Left ventricle myocardium inferior (tissue), 1 donor: ENCODE results near the gene MEDAG. TPM values are rescaled to one million over a fixed set of nuclear protein-coding genes. Genes with fewer than 3 reads are reported as not detected.

Source experiments
- DNase-seq: peaks from one replicate; pipeline ENCODE4 v3.0.0-alpha.2; 2020
- H3K27ac ChIP-seq: fragments of 200-600 bp; replicated peaks from 2 replicates; pipeline ENCODE4 v1.8.0; 2021
- H3K27me3 ChIP-seq: fragments of 200-600 bp; 2 replicates; pipeline ENCODE4 v1.8.0; 2021; ENCODE audit warnings: low read depth
- H3K36me3 ChIP-seq: fragments of 200-600 bp; 2 replicates; pipeline ENCODE4 v1.8.0; 2021
- H3K4me1 ChIP-seq: fragments of 200-600 bp; 2 replicates; pipeline ENCODE4 v1.8.0; 2021
- H3K4me3 ChIP-seq: fragments of 200-600 bp; 2 replicates; pipeline ENCODE4 v1.8.0; 2021; ENCODE audit warnings: mild to moderate bottlenecking, moderate library complexity
- H3K9me3 ChIP-seq: fragments of 200-600 bp; replicated peaks from 2 replicates; pipeline ENCODE4 v1.8.0; 2021
- intact Hi-C: fragments of 100-400 bp; cut with micrococcal nuclease; formaldehyde crosslinking; loops from one replicate; pipeline ENCODE4 v1.11.0; 2022
- total RNA-seq: library from RNA; stranded (reverse); fragmentation: NEBNext Ultra II Directional; extraction: Animal tissue kit (Norgen Biotek cat#: 25700); gene quantifications from one replicate; pipeline ENCODE4 v1.2.1, GENCODE V29; 2021
- TF ChIP-seq, protein P1 (sequence below): fragments of 200-600 bp; IDR thresholded peaks from 2 replicates; pipeline ENCODE4 v1.8.0; 2021; ENCODE audit warnings: antibody characterized with exemption, mild to moderate bottlenecking, borderline replicate concordance
- donor health status: DM: no; HTN: yes; CAD: no; lungs with severe emphysema.

The MEDAG gene
- total RNA-seq, 1 donor from 2014 or later, result 5.9 TPM

DNA sequence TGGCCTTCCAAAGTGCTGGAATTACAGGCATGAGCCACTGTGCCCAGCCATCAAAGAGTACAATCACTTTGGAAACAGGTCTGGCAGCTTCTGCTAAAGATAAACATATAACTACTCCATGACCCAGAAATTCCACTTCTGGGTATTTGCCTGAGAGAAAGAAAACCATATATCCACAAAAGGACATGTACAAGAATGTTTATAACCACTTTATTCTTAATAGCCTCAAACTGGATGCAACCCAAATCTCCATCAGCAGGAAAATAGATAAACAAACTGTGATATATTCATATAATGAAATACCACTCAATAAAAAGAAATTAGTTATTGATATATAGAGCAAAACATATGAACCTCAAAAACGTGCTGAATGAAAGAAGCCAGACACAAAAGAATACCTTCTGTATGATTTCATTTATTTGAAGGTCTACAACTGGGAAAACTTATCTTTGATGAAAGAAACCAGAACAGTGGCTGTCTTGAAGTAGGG is 66.9 kb downstream of the MEDAG start:
- peaks cover 30% of the 10 kb centered on the region for H3K27me3 ChIP-seq
- TF ChIP-seq, protein P1, sequence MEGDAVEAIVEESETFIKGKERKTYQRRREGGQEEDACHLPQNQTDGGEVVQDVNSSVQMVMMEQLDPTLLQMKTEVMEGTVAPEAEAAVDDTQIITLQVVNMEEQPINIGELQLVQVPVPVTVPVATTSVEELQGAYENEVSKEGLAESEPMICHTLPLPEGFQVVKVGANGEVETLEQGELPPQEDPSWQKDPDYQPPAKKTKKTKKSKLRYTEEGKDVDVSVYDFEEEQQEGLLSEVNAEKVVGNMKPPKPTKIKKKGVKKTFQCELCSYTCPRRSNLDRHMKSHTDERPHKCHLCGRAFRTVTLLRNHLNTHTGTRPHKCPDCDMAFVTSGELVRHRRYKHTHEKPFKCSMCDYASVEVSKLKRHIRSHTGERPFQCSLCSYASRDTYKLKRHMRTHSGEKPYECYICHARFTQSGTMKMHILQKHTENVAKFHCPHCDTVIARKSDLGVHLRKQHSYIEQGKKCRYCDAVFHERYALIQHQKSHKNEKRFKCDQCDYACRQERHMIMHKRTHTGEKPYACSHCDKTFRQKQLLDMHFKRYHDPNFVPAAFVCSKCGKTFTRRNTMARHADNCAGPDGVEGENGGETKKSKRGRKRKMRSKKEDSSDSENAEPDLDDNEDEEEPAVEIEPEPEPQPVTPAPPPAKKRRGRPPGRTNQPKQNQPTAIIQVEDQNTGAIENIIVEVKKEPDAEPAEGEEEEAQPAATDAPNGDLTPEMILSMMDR, result no peak
- H3K27ac ChIP-seq, result no peak overlapping the region
- DNase-seq, result no peak
- no peak overlapping the region for H3K4me3 ChIP-seq
- no peaks in the 10 kb centered on the region for H3K9me3 ChIP-seq
- no peaks in the 10 kb centered on the region for H3K4me1 ChIP-seq
- H3K36me3 ChIP-seq, result no peaks in the 10 kb centered on the region
- intact Hi-C loops, result no loop called here

DNA sequence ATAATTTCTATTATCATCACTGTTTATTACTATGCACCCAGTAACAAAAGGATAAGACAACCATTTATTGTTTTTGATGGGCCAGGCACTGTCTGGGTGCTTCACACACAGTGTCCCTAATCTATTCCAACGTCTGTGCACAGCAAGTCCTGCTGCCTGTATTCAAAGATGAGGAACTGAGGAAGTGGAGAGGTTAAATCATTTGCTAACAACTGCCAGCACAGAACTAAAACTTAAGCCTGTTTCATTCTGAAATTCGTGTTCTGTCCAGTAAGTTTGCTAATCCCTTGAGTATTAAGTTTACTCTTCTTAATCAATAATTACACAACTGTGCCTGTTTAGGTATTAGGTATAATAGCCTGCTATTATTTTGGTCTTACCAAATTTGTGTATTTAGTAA is 68.3 kb downstream of the MEDAG start:
- Histone ChIP-seq H3K27ac (no peak overlapping the region), H3K36me3 (no peaks in the 10 kb centered on the region), H3K4me3 (no peak overlapping the region), H3K27me3 (peaks cover 39% of the 10 kb centered on the region), H3K4me1 (no peaks in the 10 kb centered on the region), H3K9me3 (no peaks in the 10 kb centered on the region)
- DNase-seq, result no peak
- intact Hi-C loops, result no loop called here
- TF ChIP-seq, protein P1, result no peak

Other genes starting within 250 kb of the MEDAG start
- 7.2 TPM for gene ALOX5AP, start 170.7 kb upstream of the MEDAG start, total RNA-seq
- gene TEX26, start 26.4 kb downstream of the MEDAG start, total RNA-seq, result not detected